K562 (cell line): ENCODE measurements around the gene CCR9. TPM values are rescaled to one million over a fixed set of nuclear protein-coding genes. Genes with fewer than 3 reads are reported as not detected.

Experiments used
- ARID2 ChIP-seq: fragments of 450-650 bp; IDR thresholded peaks from 2 replicates; pipeline ENCODE4 v1.6.1; 2017; ENCODE audit warnings: antibody characterized with exemption, mild to moderate bottlenecking
- CTBP1 ChIP-seq: fragments of 450-650 bp; IDR thresholded peaks from 2 replicates; pipeline ENCODE4 v1.6.1; 2016; ENCODE audit warnings: borderline replicate concordance
- ERF ChIP-seq: fragments of 450-650 bp; formaldehyde crosslinking; IDR thresholded peaks from 2 replicates; pipeline ENCODE4 v1.4.0; 2020; ENCODE audit warnings: mild to moderate bottlenecking, mixed read lengths
- ETV1 ChIP-seq: fragments of 450-650 bp; conservative IDR thresholded peaks from 2 replicates; pipeline ENCODE4 v1.6.1; 2016; ENCODE audit warnings: missing genetic modification characterization, control low read depth, low read depth, missing compliant biosample characterization
- GABPB1 ChIP-seq: sonication (generic); formaldehyde crosslinking; IDR thresholded peaks from 2 replicates; pipeline ENCODE4 v1.8.0; 2022; ENCODE audit warnings: mild to moderate bottlenecking, missing genetic modification reagents
- MAFK ChIP-seq: IDR thresholded peaks from 2 replicates; pipeline ENCODE4 v1.6.1; 2011; ENCODE audit warnings: low read length, improper control_type of control experiment
- NCOA1 ChIP-seq: fragments of 450-650 bp; IDR thresholded peaks from 2 replicates; pipeline ENCODE4 v1.6.1; 2016; ENCODE audit warnings: low read depth
- PYGO2 ChIP-seq: fragments of 450-650 bp; IDR thresholded peaks from 2 replicates; pipeline ENCODE4 v1.6.1; 2016; ENCODE audit warnings: mild to moderate bottlenecking, missing genetic modification characterization, moderate library complexity, missing compliant biosample characterization
- SIN3A ChIP-seq, 2 experiments: fragments of 150-350 bp in 1 of 2; IDR thresholded peaks; 2 replicates each; pipeline ENCODE4 v1.6.1; 2011 to 2016; ENCODE audit warnings: borderline replicate concordance in 2 of 2, low read depth in 2 of 2, low read length in 2 of 2, mild to moderate bottlenecking in 2 of 2, moderate library complexity in 2 of 2; ENCODE audit not compliant: control insufficient read depth in 1 of 2
- SMC3 ChIP-seq: conservative IDR thresholded peaks from 2 replicates; pipeline ENCODE4 v1.6.1; 2011; ENCODE audit warnings: low read depth, low read length, improper control_type of control experiment; ENCODE audit not compliant: insufficient read depth
- SP1 ChIP-seq: sonication (generic); formaldehyde crosslinking; IDR thresholded peaks from 2 replicates; pipeline ENCODE4 v1.8.1; 2022; ENCODE audit warnings: mild to moderate bottlenecking, missing genetic modification reagents
- TAL1 ChIP-seq: fragments of 450-650 bp; IDR thresholded peaks from 2 replicates; pipeline ENCODE4 v1.6.1; 2016; ENCODE audit warnings: mild to moderate bottlenecking
- ZC3H11A ChIP-seq: IDR thresholded peaks from 2 replicates; pipeline ENCODE4 v1.6.1; 2012; ENCODE audit warnings: low read depth, low read length, improper control_type of control experiment
- polyA plus RNA-seq, 8 experiments: library from polyadenylated mRNA; depleted of rRNA in 4 of 8; stranded (reverse) in 5 of 8; unstranded in 3 of 8; fragments of >200 nt; fragmentation: Nextera tagmentation in 2 of 8; fragmentation: Illumina TruSeq in 1 of 8; extraction: Ambion mirVana in 2 of 8; extraction: Trizol in 1 of 8; gene quantifications; 2 replicates each; pipeline versions ENCODE4 v1.2.1 to v1.2.3, GENCODE V29; 2011 to 2014; ENCODE audit warnings: inconsistent platforms in 1 of 8, missing spikeins in 1 of 8
- total RNA-seq, 7 experiments: library from RNA; depleted of rRNA in 6 of 7; stranded (reverse); fragments of >200 nt in 6 of 7; fragmentation: Illumina TruSeq in 2 of 7; extraction: Trizol in 2 of 7; gene quantifications; 2 replicates each; pipeline versions ENCODE4 v1.2.1 to v1.2.3, GENCODE V29; 2011 to 2021; ENCODE audit warnings: low replicate concordance in 1 of 7
- TF ChIP-seq, protein P1 (sequence below): fragments of 450-650 bp; IDR thresholded peaks from 2 replicates; pipeline ENCODE4 v1.6.1; 2016; ENCODE audit warnings: missing biosample characterization, missing genetic modification characterization
- TF ChIP-seq, protein P2 (sequence below): fragments of 450-650 bp; formaldehyde crosslinking; IDR thresholded peaks from 2 replicates; pipeline ENCODE4 v1.4.0; 2020; ENCODE audit warnings: mild to moderate bottlenecking, moderate library complexity
- TF ChIP-seq, protein P3 (sequence below): sonication (generic); IDR thresholded peaks from 2 replicates; pipeline ENCODE4 v1.6.1; 2016
- TF ChIP-seq, protein P4 (sequence below): fragments of 450-650 bp; formaldehyde crosslinking; IDR thresholded peaks from 2 replicates; pipeline ENCODE4 v1.4.0; 2020; ENCODE audit warnings: mild to moderate bottlenecking, moderate library complexity
- TF ChIP-seq, protein P5 (sequence below): fragments of 450-650 bp; IDR thresholded peaks from 2 replicates; pipeline ENCODE4 v1.6.1; 2016
- TF ChIP-seq, protein P6 (sequence below): sonication (generic); formaldehyde crosslinking; IDR thresholded peaks from 2 replicates; pipeline ENCODE4 v1.9.0; 2022; ENCODE audit warnings: mild to moderate bottlenecking, missing genetic modification reagents

The CCR9 gene
- total and polyA plus RNA-seq, 9 of the 15 experiments (the other 6 are each of a cell fraction or from before 2014, with no cell fraction given): not detected

DNA sequence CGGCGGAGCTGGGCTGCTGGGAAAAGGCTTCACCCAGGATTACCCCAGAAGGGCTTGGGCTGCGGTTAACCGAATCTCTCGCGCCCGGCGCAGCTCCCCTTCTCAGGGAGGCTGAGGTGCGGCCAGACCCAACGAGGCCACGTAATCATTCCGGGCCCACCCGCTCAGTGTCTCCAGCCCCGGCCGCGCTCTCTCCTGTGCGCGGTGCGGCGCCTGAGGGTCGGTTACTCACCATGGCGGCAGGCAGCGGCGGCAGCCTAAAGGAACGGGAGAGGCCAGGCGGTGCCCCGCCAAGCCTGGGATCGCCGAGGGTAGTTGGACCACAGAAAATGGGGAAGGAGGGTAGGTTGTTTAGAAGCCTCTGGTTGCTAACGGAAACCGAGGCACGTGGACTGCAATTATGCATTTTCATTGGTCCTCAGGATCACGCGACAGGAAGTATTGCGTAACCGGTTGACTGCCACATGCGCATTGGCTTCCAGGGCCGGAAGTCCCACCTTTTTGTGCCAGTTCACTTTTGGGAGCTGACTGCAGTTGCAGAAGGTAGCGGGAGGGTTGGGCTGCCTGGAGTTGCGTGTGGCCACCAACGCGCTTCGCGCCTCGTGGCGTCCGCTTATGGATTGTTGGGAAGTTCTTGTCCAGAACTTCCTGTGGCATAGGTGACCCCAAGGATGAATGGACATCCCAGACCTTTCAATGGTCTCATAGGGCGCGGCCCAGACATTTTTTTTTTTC, 44.4 kb upstream of the CCR9 start, which contains the start of gene LZTFL1 (continued):
- TF ChIP-seq, protein P1, sequence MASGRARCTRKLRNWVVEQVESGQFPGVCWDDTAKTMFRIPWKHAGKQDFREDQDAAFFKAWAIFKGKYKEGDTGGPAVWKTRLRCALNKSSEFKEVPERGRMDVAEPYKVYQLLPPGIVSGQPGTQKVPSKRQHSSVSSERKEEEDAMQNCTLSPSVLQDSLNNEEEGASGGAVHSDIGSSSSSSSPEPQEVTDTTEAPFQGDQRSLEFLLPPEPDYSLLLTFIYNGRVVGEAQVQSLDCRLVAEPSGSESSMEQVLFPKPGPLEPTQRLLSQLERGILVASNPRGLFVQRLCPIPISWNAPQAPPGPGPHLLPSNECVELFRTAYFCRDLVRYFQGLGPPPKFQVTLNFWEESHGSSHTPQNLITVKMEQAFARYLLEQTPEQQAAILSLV (tag): peak; percentile 100
- TF ChIP-seq GABPB1 (peak; percentile 95), ETV1 (tag) (peak; percentile 64), CTBP1 (peak; percentile 45; the same call in 1 of the 2 replicates), SIN3A (IDR thresholded peaks at IDR 0.05; ENCODE audit: borderline replicate concordance in 2 of 2, control insufficient read depth in 1 of 2, low read depth in 2 of 2, low read length in 2 of 2) (peak; percentile 87 to 88; a peak in 2 of 4 replicates), NCOA1 (no peak), ERF (CRISPR knock-in tag) (0 out of 2 replicates have a peak, but pooled peaks have one; percentile 3), ZC3H11A (peak; percentile 59; the same call in 1 of the 2 replicates), ARID2 (no peak), SMC3 (0 out of 2 replicates have a peak, but pooled peaks have one; percentile 5), MAFK (0 out of 2 replicates have a peak, but pooled peaks have one; percentile 26), SP1 (CRISPR knock-in tag) (no peak), TAL1 (no peak), PYGO2 (tag) (no peak)
- TF ChIP-seq, protein P2, sequence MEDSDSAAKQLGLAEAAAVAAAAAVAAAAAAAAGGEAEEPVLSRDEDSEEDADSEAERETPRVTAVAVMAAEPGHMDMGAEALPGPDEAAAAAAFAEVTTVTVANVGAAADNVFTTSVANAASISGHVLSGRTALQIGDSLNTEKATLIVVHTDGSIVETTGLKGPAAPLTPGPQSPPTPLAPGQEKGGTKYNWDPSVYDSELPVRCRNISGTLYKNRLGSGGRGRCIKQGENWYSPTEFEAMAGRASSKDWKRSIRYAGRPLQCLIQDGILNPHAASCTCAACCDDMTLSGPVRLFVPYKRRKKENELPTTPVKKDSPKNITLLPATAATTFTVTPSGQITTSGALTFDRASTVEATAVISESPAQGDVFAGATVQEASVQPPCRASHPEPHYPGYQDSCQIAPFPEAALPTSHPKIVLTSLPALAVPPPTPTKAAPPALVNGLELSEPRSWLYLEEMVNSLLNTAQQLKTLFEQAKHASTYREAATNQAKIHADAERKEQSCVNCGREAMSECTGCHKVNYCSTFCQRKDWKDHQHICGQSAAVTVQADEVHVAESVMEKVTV (CRISPR knock-in tag): no peak
- TF ChIP-seq, protein P3, sequence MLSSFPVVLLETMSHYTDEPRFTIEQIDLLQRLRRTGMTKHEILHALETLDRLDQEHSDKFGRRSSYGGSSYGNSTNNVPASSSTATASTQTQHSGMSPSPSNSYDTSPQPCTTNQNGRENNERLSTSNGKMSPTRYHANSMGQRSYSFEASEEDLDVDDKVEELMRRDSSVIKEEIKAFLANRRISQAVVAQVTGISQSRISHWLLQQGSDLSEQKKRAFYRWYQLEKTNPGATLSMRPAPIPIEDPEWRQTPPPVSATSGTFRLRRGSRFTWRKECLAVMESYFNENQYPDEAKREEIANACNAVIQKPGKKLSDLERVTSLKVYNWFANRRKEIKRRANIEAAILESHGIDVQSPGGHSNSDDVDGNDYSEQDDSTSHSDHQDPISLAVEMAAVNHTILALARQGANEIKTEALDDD: no peak
- TF ChIP-seq, protein P4, sequence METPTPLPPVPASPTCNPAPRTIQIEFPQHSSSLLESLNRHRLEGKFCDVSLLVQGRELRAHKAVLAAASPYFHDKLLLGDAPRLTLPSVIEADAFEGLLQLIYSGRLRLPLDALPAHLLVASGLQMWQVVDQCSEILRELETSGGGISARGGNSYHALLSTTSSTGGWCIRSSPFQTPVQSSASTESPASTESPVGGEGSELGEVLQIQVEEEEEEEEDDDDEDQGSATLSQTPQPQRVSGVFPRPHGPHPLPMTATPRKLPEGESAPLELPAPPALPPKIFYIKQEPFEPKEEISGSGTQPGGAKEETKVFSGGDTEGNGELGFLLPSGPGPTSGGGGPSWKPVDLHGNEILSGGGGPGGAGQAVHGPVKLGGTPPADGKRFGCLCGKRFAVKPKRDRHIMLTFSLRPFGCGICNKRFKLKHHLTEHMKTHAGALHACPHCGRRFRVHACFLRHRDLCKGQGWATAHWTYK (CRISPR knock-in tag): no peak
- TF ChIP-seq, protein P5, sequence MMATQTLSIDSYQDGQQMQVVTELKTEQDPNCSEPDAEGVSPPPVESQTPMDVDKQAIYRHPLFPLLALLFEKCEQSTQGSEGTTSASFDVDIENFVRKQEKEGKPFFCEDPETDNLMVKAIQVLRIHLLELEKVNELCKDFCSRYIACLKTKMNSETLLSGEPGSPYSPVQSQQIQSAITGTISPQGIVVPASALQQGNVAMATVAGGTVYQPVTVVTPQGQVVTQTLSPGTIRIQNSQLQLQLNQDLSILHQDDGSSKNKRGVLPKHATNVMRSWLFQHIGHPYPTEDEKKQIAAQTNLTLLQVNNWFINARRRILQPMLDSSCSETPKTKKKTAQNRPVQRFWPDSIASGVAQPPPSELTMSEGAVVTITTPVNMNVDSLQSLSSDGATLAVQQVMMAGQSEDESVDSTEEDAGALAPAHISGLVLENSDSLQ: peak; percentile 85
- TF ChIP-seq, protein P6, sequence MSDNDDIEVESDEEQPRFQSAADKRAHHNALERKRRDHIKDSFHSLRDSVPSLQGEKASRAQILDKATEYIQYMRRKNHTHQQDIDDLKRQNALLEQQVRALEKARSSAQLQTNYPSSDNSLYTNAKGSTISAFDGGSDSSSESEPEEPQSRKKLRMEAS (CRISPR knock-in tag): peak; percentile 94
